Liver (tissue), 9 donors: ENCODE results near the gene CENPO. TPM values are rescaled to one million over a fixed set of nuclear protein-coding genes. Genes with fewer than 3 reads are reported as not detected.

ENCODE experiments used
- DNase-seq: peaks from one replicate; pipeline ENCODE4 v3.0.0-alpha.2; 2017; ENCODE audit warnings: low spot score
- H3K27ac ChIP-seq, 2 donors: one replicate each; pipeline ENCODE4 v1.7.0; 2013; ENCODE audit warnings: inconsistent platforms in 2 of 2, low read length in 2 of 2, control low read depth in 1 of 2, low read depth in 1 of 2, mild to moderate bottlenecking in 1 of 2
- H3K27me3 ChIP-seq, 4 donors: one replicate each; pipeline versions ENCODE4 v1.6.1 to v1.7.0; 2013; ENCODE audit warnings: low read length in 3 of 4, inconsistent platforms in 1 of 4, mild to moderate bottlenecking in 1 of 4, moderate library complexity in 1 of 4; ENCODE audit not compliant: control insufficient read depth in 4 of 4, insufficient read depth in 4 of 4
- H3K36me3 ChIP-seq, 4 donors: one replicate each; pipeline versions ENCODE4 v1.6.1 to v1.7.0; 2013; ENCODE audit warnings: low read length in 3 of 4, mild to moderate bottlenecking in 3 of 4, low read depth in 1 of 4, moderate library complexity in 1 of 4; ENCODE audit not compliant: control insufficient read depth in 4 of 4, insufficient read depth in 3 of 4
- H3K4me1 ChIP-seq, 4 donors: one replicate each; pipeline versions ENCODE4 v1.6.1 to v1.7.0; 2013; ENCODE audit warnings: low read length in 3 of 4, mild to moderate bottlenecking in 3 of 4, moderate library complexity in 1 of 4; ENCODE audit not compliant: control insufficient read depth in 4 of 4, insufficient read depth in 4 of 4
- H3K4me3 ChIP-seq, 3 donors: one replicate each; pipeline versions ENCODE4 v1.6.1 to v1.7.0; 2013; ENCODE audit warnings: low read length in 3 of 3, control low read depth in 1 of 3, low read depth in 1 of 3, mild to moderate bottlenecking in 1 of 3
- H3K9ac ChIP-seq, 2 donors: one replicate each; pipeline ENCODE4 v1.7.0; 2013; ENCODE audit warnings: low read length in 2 of 2, mild to moderate bottlenecking in 2 of 2, moderate library complexity in 2 of 2, control low read depth in 1 of 2, low read depth in 1 of 2
- H3K9me3 ChIP-seq, 4 donors: one replicate each; pipeline versions ENCODE4 v1.6.1 to v1.7.0; 2013; ENCODE audit warnings: low read length in 3 of 4; ENCODE audit not compliant: control insufficient read depth in 4 of 4
- EGR1 ChIP-seq, 2 donors: IDR thresholded peaks; 2 replicates each; pipeline ENCODE4 v1.6.1; 2016 to 2018; ENCODE audit warnings: antibody characterized with exemption in 2 of 2, low read depth in 2 of 2
- FOXA1 ChIP-seq: IDR thresholded peaks from 2 replicates; pipeline ENCODE4 v1.6.1; 2016; ENCODE audit warnings: antibody characterized with exemption
- FOXA2 ChIP-seq: IDR thresholded peaks from 2 replicates; pipeline ENCODE4 v1.6.1; 2016; ENCODE audit warnings: antibody characterized with exemption
- GABPA ChIP-seq, 2 donors: IDR thresholded peaks in 1 of 2; conservative IDR thresholded peaks in 1 of 2; 2 replicates each; pipeline ENCODE4 v1.6.1; 2016; ENCODE audit warnings: antibody characterized with exemption in 2 of 2, mild to moderate bottlenecking in 1 of 2, moderate library complexity in 1 of 2
- HNF4A ChIP-seq, 2 donors: conservative IDR thresholded peaks; 2 replicates each; pipeline ENCODE4 v1.6.1; 2016; ENCODE audit warnings: antibody characterized with exemption in 2 of 2, mild to moderate bottlenecking in 2 of 2
- HNF4G ChIP-seq: IDR thresholded peaks from 2 replicates; pipeline ENCODE4 v1.6.1; 2016; ENCODE audit warnings: antibody characterized with exemption
- JUND ChIP-seq, 2 donors: IDR thresholded peaks; 2 replicates each; pipeline ENCODE4 v1.6.1; 2016; ENCODE audit warnings: antibody characterized with exemption in 2 of 2
- MAX ChIP-seq: IDR thresholded peaks from 2 replicates; pipeline ENCODE4 v1.6.1; 2016; ENCODE audit warnings: antibody characterized with exemption
- NR2F2 ChIP-seq: IDR thresholded peaks from 2 replicates; pipeline ENCODE4 v1.6.1; 2016; ENCODE audit warnings: antibody characterized with exemption
- RAD21 ChIP-seq, 2 donors: IDR thresholded peaks; 2 replicates each; pipeline ENCODE4 v1.6.1; 2016; ENCODE audit warnings: antibody characterized with exemption in 2 of 2, mild to moderate bottlenecking in 2 of 2
- REST ChIP-seq: IDR thresholded peaks from 2 replicates; pipeline ENCODE4 v1.6.1; 2016; ENCODE audit warnings: antibody characterized with exemption, mild to moderate bottlenecking
- RXRA ChIP-seq, 2 donors: IDR thresholded peaks; 2 replicates each; pipeline ENCODE4 v1.6.1; 2017 to 2018; ENCODE audit warnings: antibody characterized with exemption in 2 of 2, mild to moderate bottlenecking in 1 of 2
- SP1 ChIP-seq: IDR thresholded peaks from 2 replicates; pipeline ENCODE4 v1.6.1; 2018; ENCODE audit warnings: antibody characterized with exemption, mild to moderate bottlenecking
- TAF1 ChIP-seq: conservative IDR thresholded peaks from 2 replicates; pipeline ENCODE4 v1.6.1; 2016; ENCODE audit warnings: antibody characterized with exemption, mild to moderate bottlenecking
- YY1 ChIP-seq: IDR thresholded peaks from 2 replicates; pipeline ENCODE4 v1.6.1; 2016; ENCODE audit warnings: antibody characterized with exemption, mild to moderate bottlenecking
- ZBTB33 ChIP-seq: IDR thresholded peaks from 2 replicates; pipeline ENCODE4 v1.6.1; 2016; ENCODE audit warnings: antibody characterized with exemption
- WGBS: extraction: QIAGEN DNeasy Blood & Tissue Kit; methylation state at CpG from one replicate; pipeline ENCODE4 v1.1.7; 2013; 5-methylcytosine and 5-hydroxymethylcytosine counted together
- polyA plus RNA-seq, 2 donors: library from polyadenylated mRNA; stranded (reverse) in 1 of 2; unstranded in 1 of 2; fragments of 200-250 nt in 1 of 2; fragments of >200 nt in 1 of 2; fragmentation: Nextera tagmentation in 1 of 2; extraction: Ambion mirVana in 1 of 2; gene quantifications; one replicate each; pipeline versions ENCODE4 v1.2.1 to v1.2.3, GENCODE V29; 2013 to 2015
- total RNA-seq, 2 donors: library from RNA; depleted of rRNA; stranded (reverse); fragments of >200 nt; gene quantifications; one replicate each; pipeline ENCODE4 v1.2.3, GENCODE V29; 2014
- TF ChIP-seq, protein P1 (sequence below): IDR thresholded peaks from 2 replicates; pipeline ENCODE4 v1.6.1; 2016; ENCODE audit warnings: antibody characterized with exemption
- TF ChIP-seq, protein P2 (sequence below): fragments of 150-350 bp; IDR thresholded peaks from 2 replicates; pipeline ENCODE4 v1.5.1; 2017; ENCODE audit warnings: improper control_type of control experiment, low read depth, low read length; ENCODE audit not compliant: missing input control
- donor health status: healthy.
- donor health status: healthy.
- donor health status: healthy.
- donor health status: healthy.
- donor health status: healthy.

The CENPO gene
- total and polyA plus RNA-seq, 4 donors = 2.2 to 17.8 (median 3.2) TPM

DNA sequence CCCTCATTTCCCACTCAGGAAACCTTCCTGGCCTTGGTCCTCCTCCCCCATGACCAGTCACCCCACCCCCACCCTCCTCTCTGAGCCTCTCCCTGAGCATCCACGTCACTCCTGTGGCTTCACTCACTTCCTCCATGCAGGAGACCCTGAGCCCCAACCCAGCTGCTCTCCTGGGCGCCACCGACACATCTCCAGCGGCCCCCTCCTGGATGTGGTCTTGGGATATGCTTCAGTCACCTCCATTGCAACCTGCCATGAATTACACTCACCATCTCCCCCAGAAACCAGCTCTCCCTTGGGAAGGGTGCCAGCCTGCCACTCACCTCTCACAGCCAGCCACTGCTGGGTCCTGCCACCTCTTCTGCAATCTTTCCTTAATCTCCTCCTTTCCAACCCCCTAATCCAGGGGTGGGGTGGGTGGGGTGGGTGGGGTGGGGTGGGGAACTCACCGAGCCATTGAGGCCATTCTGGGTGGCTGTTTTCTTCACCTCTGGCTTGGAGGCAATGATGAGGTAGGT lies 44.8 kb downstream of the CENPO start:
- Histone ChIP-seq H3K27ac (no peak overlapping the region), H3K9ac (no peak overlapping the region), H3K4me1 (no peaks in the 10 kb centered on the region), H3K9me3 (no peaks in the 10 kb centered on the region), H3K4me3 (no peak overlapping the region), H3K36me3 (peaks cover 0 to 3% (median 0%) of the 10 kb centered on the region in 4 donors), H3K27me3 (no peaks in the 10 kb centered on the region)
- no peak for DNase-seq
- WGBS = 84% methylated on average over 5 of the region's 5 CpGs
- TF ChIP-seq GABPA (IDR thresholded peaks at IDR 0.05 in 1 of 2, conservative IDR thresholded peaks at IDR 0.05 in 1 of 2) = no peak
- no peak for TF ChIP-seq JUND (IDR thresholded peaks at IDR 0.05)
- no peak for TF ChIP-seq NR2F2

GRCh38 chr2:24838541-24838940 lies 45.3 kb downstream of the CENPO start:
- no peak for DNase-seq
- no peaks in the 10 kb centered on the region for H3K27me3 ChIP-seq
- no peaks in the 10 kb centered on the region for H3K9me3 ChIP-seq
- no peak overlapping the region for H3K4me3 ChIP-seq
- 90% methylated on average over 18 of the region's 18 CpGs for WGBS
- peaks cover 0 to 3% (median 0%) of the 10 kb centered on the region in 4 donors for H3K36me3 ChIP-seq
- H3K4me1 ChIP-seq = no peaks in the 10 kb centered on the region
- TF ChIP-seq REST = no peak
- TF ChIP-seq FOXA1 = no peak
- no peak for TF ChIP-seq HNF4G
- no peak for TF ChIP-seq YY1
- no peak for TF ChIP-seq RAD21 (IDR thresholded peaks at IDR 0.05)
- TF ChIP-seq, protein P1, sequence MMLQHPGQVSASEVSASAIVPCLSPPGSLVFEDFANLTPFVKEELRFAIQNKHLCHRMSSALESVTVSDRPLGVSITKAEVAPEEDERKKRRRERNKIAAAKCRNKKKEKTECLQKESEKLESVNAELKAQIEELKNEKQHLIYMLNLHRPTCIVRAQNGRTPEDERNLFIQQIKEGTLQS = no peak
- TF ChIP-seq, protein P2, sequence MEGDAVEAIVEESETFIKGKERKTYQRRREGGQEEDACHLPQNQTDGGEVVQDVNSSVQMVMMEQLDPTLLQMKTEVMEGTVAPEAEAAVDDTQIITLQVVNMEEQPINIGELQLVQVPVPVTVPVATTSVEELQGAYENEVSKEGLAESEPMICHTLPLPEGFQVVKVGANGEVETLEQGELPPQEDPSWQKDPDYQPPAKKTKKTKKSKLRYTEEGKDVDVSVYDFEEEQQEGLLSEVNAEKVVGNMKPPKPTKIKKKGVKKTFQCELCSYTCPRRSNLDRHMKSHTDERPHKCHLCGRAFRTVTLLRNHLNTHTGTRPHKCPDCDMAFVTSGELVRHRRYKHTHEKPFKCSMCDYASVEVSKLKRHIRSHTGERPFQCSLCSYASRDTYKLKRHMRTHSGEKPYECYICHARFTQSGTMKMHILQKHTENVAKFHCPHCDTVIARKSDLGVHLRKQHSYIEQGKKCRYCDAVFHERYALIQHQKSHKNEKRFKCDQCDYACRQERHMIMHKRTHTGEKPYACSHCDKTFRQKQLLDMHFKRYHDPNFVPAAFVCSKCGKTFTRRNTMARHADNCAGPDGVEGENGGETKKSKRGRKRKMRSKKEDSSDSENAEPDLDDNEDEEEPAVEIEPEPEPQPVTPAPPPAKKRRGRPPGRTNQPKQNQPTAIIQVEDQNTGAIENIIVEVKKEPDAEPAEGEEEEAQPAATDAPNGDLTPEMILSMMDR = no peak
- TF ChIP-seq SP1 = no peak
- TF ChIP-seq NR2F2 = no peak
- no peak for TF ChIP-seq HNF4A (conservative IDR thresholded peaks at IDR 0.05)
- TF ChIP-seq EGR1 (IDR thresholded peaks at IDR 0.05; ENCODE audit: low read depth in 2 of 2) = no peak
- TF ChIP-seq MAX = no peak
- TF ChIP-seq ZBTB33 = no peak
- no peak for TF ChIP-seq RXRA (IDR thresholded peaks at IDR 0.05)
- TF ChIP-seq TAF1 = no peak
- TF ChIP-seq JUND (IDR thresholded peaks at IDR 0.05) = no peak
- no peak for TF ChIP-seq GABPA (IDR thresholded peaks at IDR 0.05 in 1 of 2, conservative IDR thresholded peaks at IDR 0.05 in 1 of 2)
- TF ChIP-seq FOXA2 = no peak
- no peak overlapping the region for H3K27ac ChIP-seq
- no peak overlapping the region for H3K9ac ChIP-seq
